Measurements from ENCODE around the gene MED12L. TPM values are rescaled to one million over a fixed set of nuclear protein-coding genes. Genes with fewer than 3 reads are reported as not detected.

MED12L gene
- total and polyA plus RNA-seq, 10 of the 15 experiments (the other 5 are each of a cell fraction or from before 2014, with no cell fraction given), result 0.01 to 0.06 (median 0.03) TPM; not detected in 2

DNA sequence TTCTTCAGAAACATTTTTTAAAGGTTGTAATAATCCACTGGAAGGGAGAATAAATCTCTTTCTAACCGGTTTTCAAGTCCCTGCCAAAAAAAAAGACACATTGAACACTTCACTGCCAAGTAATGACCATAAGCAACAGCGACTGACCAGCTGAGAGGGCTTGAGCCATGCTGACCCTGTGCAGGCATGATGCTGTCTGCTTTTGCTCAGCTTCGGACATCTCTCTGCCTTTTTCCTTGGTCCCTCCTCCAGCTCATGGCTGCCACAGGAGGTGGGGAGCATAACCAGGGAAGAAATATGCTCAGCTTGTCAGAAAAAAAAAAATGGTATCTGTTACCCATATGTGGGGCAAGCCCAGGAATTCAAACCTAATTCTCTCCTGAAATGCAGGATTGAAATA, 373.9 kb downstream of the MED12L start:
- Histone ChIP-seq H3K27me3 (replicated peaks in 1 of 2; ENCODE audit: control insufficient read depth in 2 of 2, insufficient read depth in 2 of 2, low read length in 1 of 2) (peaks cover 3% of the 10 kb centered on the region in 2 experiments), H3K4me1 (ENCODE audit: control insufficient read depth, insufficient read depth, low read length) (no peaks in the 10 kb centered on the region), H3K9ac (ENCODE audit: control insufficient read depth, insufficient read depth, low read length) (no peak overlapping the region), H3K27ac (ENCODE audit: control insufficient read depth, insufficient read depth) (no peak overlapping the region), H3K4me3 (no peak overlapping the region), H3K9me3 (replicated peaks; ENCODE audit: control insufficient read depth, insufficient read depth, low read length) (no peaks in the 10 kb centered on the region), H3K79me2 (ENCODE audit: control insufficient read depth, insufficient read depth, low read length) (no peaks in the 10 kb centered on the region), H2AFZ (ENCODE audit: control insufficient read depth, low read depth, low read length) (no peak overlapping the region), H3K4me2 (ENCODE audit: control insufficient read depth, insufficient read depth) (no peak overlapping the region), H4K20me1 (ENCODE audit: control insufficient read depth, insufficient read depth) (no peaks in the 10 kb centered on the region), H3K36me3 (ENCODE audit: control insufficient read depth in 2 of 2, insufficient read depth in 2 of 2, low read length in 1 of 2) (no peaks in the 10 kb centered on the region)
- ChIA-PET CTCF (interaction anchor here (1.2 to 1.5 kb wide), 3 partner anchors 9 to 20 kb away, joined by 4 to 11 read pairs (median 4); no protein-coding TSS in a partner anchor), POLR2A (no interaction called here), RAD21 (ENCODE audit: unreplicated experiment) (interaction anchor here (1.1 kb wide), 1 partner anchor 10 kb away, joined by 3 read pairs; no protein-coding TSS in a partner anchor), SMC1A (ENCODE audit: uncharacterized antibody, unreplicated experiment) (interaction anchor here (1.0 kb wide), 1 partner anchor 10 kb away, joined by 3 read pairs; no protein-coding TSS in a partner anchor)
- intact Hi-C loops (cut with micrococcal nuclease; ENCODE audit: unreplicated experiment), result no loop called here
- FAIRE-seq, result no peak
- DNase-seq (ENCODE audit: low read depth, low spot score), result no peak
- 28% methylated on average over 3 of the region's 3 CpGs for WGBS (ENCODE audit: insufficient coverage, insufficient replicate concordance, low lambda C conversion rate, missing lambda C conversion rate)
- in situ Hi-C loops (cut with MboI), result no loop called here
- no TSS peak for BruUV-seq (replicated peaks)
- no peak for ATAC-seq
- TF ChIP-seq HDGF (IDR thresholded peaks at IDR 0.05) (no peak), IRF4 (IDR thresholded peaks at IDR 0.05; ENCODE audit: low read depth, low read length) (no peak), NR2C1 (IDR thresholded peaks at IDR 0.05) (no peak), RAD51 (IDR thresholded peaks at IDR 0.05) (no peak), ETV6 (conservative IDR thresholded peaks at IDR 0.05 in 1 of 2, IDR thresholded peaks at IDR 0.05 in 1 of 2; ENCODE audit: borderline replicate concordance in 1 of 2, low read depth in 1 of 2) (no peak), HDAC6 (IDR thresholded peaks at IDR 0.05; ENCODE audit: unreplicated experiment) (no peak), POU2F2 (IDR thresholded peaks at IDR 0.05; ENCODE audit: borderline replicate concordance, low read depth, low read length) (no peak), BHLHE40 (IDR thresholded peaks at IDR 0.05; ENCODE audit: borderline replicate concordance in 1 of 2, low read depth in 2 of 2, low read length in 1 of 2) (no peak), CREM (IDR thresholded peaks at IDR 0.05; ENCODE audit: low read depth) (no peak), KDM1A (IDR thresholded peaks at IDR 0.05; ENCODE audit: borderline replicate concordance) (no peak), GATAD2B (conservative IDR thresholded peaks at IDR 0.05; ENCODE audit: low read depth) (no peak)
- TF ChIP-seq, protein P1, sequence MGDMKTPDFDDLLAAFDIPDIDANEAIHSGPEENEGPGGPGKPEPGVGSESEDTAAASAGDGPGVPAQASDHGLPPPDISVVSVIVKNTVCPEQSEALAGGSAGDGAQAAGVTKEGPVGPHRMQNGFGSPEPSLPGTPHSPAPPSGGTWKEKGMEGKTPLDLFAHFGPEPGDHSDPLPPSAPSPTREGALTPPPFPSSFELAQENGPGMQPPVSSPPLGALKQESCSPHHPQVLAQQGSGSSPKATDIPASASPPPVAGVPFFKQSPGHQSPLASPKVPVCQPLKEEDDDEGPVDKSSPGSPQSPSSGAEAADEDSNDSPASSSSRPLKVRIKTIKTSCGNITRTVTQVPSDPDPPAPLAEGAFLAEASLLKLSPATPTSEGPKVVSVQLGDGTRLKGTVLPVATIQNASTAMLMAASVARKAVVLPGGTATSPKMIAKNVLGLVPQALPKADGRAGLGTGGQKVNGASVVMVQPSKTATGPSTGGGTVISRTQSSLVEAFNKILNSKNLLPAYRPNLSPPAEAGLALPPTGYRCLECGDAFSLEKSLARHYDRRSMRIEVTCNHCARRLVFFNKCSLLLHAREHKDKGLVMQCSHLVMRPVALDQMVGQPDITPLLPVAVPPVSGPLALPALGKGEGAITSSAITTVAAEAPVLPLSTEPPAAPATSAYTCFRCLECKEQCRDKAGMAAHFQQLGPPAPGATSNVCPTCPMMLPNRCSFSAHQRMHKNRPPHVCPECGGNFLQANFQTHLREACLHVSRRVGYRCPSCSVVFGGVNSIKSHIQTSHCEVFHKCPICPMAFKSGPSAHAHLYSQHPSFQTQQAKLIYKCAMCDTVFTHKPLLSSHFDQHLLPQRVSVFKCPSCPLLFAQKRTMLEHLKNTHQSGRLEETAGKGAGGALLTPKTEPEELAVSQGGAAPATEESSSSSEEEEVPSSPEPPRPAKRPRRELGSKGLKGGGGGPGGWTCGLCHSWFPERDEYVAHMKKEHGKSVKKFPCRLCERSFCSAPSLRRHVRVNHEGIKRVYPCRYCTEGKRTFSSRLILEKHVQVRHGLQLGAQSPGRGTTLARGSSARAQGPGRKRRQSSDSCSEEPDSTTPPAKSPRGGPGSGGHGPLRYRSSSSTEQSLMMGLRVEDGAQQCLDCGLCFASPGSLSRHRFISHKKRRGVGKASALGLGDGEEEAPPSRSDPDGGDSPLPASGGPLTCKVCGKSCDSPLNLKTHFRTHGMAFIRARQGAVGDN (IDR thresholded peaks at IDR 0.05), result no peak
- TF ChIP-seq, protein P2, sequence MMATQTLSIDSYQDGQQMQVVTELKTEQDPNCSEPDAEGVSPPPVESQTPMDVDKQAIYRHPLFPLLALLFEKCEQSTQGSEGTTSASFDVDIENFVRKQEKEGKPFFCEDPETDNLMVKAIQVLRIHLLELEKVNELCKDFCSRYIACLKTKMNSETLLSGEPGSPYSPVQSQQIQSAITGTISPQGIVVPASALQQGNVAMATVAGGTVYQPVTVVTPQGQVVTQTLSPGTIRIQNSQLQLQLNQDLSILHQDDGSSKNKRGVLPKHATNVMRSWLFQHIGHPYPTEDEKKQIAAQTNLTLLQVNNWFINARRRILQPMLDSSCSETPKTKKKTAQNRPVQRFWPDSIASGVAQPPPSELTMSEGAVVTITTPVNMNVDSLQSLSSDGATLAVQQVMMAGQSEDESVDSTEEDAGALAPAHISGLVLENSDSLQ (IDR thresholded peaks at IDR 0.05), result no peak

All from GM12878 (cell line).